Measurements from ENCODE around the gene CLPTM1L.
A peak's percentile ranks its signal among the peaks of the same experiment; 100 is the strongest.
"Not testable (repeated sequence)": the region's sequence is repeated elsewhere in the genome, so short reads cannot be mapped to it uniquely, and the experiment has no call there.

CLPTM1L gene

DNA sequence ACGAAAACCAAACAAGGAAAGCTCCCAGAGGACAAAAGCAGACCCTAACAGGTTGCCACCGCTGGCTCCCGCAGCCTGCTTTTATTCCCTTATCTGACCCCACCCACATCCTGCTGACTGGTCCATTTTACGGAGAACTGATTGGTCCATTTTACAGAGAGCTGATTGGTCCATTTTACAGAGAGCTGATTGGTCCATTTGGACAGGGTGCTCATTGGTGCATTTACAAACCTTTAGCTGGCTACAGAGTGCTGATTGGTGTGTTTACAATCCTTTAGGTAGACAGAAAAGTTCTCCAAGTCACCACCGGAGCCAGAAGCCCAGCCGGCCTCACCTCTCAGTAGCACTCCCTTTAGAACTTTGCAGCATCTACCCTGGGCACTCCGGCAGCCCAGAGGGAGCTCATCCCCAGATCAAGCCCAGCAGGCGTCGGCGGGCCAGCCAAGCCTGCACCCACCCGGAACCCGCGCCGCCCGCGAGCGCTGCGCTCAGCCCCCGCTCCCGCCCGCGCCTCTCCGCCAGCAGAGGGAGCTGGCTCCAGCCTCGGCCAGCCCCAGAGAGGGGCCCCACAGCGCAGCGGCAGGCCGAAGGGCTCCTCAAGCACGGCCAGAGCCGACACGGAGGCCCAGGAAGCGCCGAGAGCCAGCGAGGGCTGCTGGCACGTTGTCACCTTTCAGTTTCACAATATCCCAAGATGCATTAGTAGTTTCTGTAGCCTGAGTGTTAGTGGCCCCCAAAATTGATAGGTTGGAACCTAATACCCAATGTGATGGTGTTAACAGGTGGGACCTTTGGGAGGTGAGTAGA, 35.3 kb upstream of the CLPTM1L start:
- DNase-seq: peak; percentile 70

DNA sequence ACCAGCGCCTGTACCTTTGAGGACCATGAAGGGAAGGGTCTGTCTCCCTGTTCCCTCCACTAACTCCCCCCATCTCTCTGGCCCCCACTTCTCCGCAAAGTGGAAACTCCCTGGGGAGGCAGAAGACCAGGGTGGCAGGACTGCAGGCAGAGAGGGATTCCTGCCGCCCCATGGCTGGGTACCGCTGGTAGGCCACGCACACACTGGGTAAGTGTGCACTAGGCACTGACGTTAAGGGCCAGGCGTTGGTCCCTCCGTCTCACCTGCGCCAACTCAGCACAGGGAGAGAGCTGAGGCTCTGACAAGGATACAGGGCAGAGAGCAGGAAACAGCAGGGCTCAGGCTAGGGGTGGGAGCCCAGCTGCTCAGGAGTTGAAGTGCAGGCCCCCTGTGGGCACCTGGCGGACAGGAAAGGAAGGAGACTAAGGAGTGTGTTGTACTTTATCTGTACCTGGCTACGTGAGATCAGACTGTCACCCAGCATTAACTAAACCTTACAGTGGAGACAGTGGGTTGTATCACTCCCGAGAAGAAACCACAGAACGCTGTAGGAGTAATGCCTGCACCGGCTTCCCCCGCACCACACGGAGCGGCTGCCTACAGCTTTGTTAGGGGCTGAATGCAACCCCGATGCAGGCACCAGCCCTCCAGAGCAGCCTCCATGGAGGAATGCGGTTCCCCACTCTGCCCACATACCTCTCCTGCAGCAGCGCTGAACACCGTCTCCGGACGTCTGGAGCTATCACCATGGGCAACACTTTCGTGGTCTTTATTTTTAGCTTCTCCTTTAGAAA, 34.2 kb upstream of the CLPTM1L start:
- DNase-seq: no peak

DNA sequence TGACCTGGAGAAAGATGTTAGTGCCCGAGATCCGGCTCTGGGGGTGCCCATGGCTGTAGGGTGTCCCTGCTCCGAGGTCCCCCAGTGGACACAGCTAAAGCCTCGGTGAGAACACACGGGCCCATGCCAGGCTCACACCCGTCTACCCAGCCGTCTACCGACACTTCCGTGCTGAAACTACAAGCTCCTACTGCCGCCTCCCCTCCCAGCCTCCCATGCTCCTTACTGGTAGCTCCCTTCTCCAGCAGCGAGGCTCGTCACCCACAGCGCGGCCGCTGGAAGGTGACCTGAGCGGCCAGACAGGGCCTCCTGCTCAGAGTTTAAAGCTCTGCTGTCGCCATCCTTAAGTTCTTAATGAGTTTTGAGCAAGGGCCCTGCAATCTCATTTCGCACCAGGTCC, 33.2 kb upstream of the CLPTM1L start:
- DNase-seq: no peak

DNA sequence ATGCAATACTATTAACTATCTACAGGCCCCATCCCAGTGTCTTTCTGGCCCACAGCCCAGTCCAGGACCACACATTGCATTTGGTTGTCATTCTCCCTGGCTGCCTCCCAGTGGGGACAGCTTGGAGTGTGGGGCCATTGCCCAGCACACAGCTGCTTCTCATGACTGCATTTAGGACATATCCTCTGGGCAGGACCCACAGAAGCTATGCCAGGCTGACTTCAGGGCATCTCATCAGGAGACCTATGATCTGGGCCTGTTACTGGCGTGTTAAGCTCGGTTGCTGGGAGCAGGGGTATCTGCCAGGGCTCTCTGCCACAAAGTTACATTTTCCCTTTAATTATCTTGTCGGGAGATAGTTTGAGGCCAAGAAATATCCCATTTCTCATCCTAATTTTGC, 32.1 kb upstream of the CLPTM1L start:
- no peak for DNase-seq

DNA sequence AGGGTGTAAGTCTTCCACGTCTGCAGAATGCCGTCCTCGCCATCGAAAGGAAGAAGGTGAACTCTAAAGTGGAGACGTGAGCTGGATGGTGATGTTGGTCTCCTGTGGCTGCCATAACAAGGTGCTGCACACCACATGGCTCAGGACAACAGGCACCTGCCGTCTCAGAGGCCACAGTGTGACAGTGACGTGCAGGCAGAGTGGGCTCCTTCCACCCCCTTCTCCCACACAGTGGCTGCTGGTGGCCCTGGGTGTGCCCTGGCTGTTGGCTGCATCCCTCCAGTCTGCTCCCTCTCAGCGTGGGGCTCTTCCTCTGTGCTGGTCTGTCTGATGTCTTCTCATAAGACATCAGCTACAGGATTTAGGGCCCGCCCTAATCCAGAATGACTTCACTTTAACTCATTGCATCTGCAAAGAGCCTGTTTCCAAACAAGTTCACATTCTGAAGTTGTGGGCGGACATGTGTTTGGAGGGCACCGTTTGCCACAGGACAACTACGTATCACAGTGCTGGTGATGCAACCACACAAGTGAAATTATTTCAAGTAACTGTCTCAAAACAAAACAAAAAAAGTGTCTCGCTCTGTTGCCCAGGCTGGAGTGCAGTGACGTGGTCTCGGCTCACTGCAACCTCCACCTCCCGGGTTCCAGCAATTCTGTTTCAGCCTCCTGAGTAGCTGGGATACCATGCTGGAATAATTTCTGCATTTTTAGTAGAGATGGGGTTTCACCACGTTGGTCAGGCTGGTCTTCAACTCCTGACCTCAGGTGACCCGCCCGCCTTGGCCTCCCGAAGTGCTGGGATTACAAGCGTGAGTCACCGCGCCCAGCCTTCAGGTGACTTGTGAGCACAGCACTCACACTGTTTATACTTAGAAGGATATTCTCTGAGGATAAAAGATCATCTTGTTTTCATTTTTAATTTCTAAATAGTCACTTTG, 31.2 kb upstream of the CLPTM1L start:
- DNase-seq: no peak

DNA sequence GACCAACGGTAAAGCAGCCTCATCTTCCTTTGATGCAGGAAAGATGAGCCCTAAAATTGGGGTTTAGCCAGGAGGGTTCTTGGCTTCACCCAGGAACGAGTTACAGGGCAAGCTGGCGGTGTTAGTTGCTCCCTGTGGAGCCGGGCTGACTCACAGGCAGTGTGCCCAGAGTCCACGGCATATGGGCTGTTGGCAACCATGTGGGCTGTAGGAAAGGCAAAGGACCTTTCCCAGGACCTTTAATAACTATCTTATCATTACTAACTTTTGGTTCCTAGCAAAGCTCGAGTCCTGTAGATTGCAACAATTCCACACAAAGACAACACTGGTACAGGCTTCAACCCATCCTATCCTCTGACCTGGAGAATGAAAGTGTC, 29.8 kb upstream of the CLPTM1L start:
- DNase-seq: no peak

DNA sequence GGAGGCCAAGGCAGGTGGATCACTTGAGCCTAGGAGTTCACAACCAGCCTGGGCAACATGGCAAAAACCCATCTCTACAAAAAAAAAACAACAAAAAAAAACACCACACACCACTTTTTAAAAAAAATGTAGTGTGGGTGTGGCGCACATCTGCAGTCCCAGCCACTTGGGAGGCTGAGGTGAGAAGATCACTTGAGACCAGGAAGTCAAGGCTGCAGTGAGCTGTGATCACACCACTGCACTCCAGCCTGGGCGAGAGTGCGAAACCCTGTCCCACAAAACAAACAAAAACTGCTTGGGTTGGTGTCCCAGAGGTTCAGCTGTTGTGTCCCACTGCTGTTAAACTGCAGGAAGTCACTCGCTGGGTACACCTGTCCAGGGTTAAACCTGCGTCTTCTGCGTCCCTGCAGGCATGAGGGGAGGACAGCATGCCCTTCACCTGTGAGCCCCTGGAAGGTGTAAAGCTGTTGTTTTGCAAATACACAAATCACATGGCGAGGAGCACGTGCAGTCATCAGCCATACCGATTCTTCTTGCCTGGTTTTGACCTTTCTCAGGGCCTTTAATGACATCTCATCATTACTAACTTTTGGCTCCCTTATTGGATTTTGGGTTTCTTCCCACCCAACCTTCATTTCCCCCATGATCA, 29.3 kb upstream of the CLPTM1L start:
- no peak for DNase-seq

DNA sequence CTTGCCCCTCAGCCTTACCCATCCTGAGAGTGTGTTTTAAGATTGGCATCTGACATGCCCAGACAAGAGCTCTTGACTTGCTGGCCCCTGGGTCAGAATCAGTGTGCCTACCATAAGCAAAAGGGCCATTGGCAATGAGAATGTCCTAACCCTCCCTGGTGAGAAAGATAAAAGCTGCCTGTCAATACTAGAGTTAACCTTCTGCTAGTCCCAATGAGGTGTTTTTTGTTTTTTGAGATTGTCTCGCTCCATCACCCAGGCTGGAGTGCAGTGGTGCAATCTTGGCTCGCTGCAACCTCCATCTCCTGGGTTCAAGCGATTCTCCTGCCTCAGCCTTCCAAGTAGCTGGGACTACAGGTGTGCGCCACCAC, 27.1 kb upstream of the CLPTM1L start:
- not testable (repeated sequence) for DNase-seq

DNA sequence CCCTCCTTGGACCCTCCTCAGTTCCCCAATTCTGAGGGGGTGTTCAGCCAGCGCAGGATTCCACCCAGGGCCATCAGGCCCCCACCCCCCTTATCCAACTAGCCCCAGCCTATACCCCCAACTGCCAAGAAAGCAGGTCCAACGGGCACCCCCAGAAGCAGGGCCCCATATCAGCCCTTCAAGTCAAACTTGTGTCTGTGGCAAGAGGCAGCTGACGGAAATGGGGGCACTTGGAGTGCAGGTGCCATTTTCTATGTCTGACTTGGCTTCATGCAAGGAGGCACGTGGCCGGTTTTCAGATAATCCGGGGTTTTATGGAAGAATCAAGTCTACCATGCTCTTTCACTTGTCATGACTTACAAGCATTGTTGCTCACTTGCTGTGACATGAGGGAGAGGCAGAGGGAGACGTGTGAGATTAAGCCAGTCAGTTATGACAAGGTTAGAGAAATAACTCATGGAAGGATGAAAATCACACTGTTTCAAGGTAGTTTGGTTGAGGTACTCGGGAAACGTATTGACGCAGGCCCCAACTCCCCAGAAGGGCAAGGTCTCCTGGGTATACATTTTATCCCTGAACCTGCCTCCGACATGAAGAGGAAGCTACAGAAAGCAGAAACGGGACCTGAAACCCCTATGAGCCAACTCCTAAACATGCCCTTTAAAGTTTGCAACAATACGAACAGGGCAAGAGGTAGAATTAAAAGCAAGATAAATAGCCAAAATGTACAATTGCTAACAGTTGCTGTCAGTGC, 26.5 kb upstream of the CLPTM1L start:
- DNase-seq: no peak

DNA sequence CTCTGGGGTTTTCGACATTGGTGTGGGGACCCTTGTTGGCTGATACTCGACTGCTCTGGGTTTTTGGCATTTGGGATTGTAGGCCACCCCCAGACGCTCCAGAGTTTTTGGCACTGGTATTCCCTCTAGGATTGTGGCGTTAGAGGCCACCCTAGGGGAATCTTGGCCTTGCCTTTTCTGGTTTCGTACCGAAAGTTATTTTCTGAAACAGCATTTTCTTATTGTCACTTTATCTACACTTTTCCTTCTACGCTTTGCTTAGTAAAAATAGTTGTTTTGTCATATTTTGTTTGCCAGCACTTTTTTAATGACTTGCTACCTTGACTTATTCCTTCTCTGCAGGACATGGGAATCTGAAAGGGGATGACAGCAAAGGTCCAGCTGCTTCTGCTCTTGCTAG, 25.1 kb upstream of the CLPTM1L start:
- no peak for DNase-seq

DNA sequence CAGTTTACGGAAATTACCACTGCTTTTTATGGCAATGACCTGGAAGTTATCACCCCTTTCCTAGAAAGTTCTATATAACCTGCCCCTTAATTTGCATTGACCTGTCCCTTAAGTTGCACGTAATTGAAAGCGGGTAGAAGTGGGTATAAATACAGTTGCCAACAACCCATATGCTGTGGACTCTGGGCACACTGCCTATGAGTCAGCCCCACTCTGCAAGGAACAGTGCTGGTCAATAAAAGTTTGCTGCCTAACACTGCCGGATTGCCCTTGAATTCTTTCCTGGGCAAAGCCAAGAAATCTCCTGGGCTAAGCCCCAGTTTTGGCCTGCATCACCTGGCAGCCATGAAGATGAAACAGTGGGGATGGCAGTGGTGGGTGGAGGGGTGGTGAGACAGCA, 23.9 kb upstream of the CLPTM1L start:
- no peak for DNase-seq

DNA sequence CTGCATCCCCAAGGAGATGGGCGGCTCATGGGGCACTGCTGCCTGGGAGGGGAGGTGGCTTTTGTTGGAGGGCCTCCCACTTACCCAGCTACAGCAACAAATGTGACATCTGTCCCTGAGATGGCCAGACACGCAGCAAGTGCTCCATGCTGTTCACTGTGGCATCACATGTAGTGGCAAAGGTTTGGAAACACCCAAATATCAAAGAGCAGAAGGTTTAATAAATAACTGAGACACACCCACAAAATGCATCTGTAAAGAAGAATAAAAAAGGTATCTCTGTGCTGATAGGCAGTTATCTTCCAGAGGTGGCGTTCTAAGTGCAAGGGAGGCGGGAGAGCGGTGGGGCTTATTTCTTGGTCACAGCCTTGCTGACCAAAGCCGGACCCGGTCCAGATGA, 23.3 kb upstream of the CLPTM1L start:
- no peak for DNase-seq

DNA sequence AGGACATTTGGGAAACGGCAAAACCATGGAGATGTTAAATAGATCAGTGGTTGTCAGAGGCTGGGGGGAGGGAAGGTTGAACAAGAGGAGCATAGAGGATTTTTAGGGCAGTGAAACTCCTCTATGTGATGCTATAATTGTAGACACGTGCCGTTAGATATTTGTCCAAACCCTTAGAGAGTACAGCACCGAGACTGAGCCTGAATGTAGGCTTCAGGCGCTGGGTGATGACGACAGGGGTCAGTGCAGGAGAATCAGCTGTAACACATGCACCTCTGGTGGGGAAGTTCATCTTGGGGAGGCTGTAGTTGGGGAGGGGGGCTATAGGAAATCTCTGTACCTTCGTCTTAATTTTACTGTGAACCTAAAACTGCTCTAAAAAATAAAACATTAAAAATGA, 22.2 kb upstream of the CLPTM1L start:
- no peak for DNase-seq

DNA sequence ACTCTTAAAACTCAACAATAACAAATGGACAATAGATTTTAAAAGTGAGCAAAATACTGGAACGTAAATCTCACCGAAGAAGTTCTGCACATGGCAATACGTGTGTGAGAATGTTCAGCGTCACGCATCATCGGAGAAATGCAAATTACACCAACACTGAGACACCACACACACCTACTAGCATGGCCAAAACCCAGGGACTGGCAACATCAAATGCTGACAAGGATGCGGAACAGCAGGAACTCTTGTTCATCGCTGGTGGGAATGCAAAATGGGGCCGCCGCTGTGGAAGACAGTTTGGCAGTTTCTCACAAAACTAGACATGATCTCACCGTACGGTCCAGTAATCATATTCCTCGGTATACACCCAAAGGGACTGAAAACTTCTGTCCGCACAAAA, 21.6 kb upstream of the CLPTM1L start:
- no peak for DNase-seq

DNA sequence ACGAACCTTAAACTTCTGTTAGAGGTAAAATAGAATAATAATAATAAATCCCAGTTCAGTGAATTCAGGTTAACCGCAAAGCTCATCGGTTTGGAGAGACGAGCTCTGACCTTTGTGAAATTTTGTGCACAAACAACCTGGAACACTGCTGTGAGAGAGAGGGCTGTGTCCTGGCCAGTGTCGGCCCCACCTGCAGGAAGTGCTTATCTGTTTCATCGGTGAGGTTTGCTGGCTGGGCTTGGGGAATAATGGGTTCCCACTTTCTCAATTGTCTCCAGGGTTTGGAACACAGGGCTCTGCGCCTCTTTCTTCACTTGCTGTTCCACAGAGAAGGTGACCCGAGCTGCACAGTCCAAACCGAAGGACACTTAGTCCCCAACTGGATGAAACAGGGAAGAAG, 19.3 kb upstream of the CLPTM1L start:
- DNase-seq: no peak

DNA sequence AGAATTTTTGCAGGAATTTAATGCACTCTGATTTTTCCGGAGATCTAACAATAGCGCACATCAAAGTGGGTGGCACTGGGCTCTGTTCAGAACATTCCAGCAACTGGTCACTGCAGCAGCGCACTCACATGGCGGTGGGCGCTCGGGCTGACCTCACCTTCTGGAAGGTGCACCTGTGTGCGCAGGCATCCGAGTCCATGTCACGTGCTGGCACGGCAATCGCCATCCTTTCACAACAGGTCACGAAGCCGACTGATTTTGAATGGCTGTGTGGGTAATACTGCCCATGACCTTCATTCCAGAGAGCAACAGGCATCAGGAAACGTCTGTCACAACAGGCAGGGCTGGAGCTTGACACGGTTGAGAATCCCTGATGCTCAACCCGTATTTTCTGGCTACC, 18.7 kb upstream of the CLPTM1L start:
- no peak for DNase-seq

DNA sequence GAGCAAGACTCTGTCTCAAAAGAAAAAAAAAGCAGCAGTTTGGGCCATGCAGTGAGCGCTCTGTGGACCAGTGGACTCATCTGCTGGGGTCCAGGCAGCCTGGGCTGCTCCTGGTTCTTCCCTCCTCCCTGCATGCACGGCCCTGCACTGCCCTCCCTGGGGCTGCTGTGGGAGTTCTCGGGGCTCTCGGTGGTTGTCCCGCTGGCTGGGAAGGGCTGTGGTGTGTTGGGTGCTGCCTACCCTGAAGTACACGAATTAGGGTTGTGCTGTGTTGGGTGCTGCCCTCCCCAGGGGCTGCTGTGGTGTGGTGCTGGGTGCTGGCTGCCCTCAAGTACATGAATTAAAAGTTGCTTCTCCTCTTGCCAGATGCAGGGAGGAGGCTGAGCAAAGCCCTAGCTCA, 18.3 kb upstream of the CLPTM1L start:
- DNase-seq: no peak

DNA sequence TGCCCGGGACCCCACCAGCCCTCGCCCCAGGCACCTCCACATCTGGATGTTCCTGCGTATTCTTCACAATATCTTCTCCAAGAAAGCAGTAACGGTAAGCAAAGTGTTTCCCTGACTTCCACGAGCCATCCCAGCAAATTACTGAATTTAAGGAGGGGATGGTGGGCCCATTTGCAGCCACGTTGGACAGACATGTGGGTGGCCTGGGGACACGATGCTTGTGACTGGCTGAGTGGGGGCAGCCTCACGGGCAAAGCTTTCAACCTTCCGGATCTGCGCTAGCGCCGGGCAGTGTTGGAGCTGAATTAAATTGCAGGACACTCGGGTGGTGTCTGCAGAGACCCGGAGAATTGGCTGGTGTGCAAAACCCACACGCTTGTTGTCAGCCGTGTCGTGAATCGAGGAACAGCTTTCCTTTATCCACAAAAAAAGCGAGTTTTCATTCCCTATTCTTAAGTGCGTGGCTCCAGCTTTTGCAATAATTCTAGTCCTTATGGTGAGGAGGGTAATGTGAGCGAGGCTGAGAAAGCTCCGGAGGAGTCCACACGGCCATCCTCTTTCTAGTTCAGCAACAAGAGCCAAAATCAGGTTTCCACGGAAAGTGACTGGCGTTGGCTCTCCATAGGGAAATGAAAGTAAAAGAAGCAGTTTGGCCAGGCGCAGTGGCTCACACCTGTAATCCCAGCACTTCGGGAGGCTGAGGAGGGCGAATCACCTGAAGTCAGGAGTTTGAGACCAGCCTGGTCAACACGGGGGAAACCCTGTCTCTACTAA, 17.5 kb upstream of the CLPTM1L start:
- no peak for DNase-seq

DNA sequence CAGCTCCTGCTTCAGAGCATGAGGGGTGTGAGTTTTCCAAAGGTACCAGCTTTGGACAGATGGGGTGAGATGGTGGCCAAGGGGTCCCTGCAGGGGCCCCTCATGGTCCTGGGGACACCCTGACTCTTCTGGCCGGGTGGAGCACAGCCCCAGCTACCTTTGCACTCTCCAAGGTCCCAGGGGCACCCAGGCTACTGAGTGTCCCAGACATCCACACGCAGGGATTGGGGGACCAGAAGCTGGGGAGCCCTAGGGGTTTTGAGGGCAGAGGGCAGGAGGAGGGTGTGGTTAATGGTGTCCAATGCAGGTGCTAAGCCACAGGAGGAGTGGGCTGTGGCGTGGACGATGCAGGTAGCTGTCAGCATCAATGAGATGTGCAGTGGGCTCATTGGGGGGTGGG, 16.0 kb upstream of the CLPTM1L start:
- DNase-seq: no peak

DNA sequence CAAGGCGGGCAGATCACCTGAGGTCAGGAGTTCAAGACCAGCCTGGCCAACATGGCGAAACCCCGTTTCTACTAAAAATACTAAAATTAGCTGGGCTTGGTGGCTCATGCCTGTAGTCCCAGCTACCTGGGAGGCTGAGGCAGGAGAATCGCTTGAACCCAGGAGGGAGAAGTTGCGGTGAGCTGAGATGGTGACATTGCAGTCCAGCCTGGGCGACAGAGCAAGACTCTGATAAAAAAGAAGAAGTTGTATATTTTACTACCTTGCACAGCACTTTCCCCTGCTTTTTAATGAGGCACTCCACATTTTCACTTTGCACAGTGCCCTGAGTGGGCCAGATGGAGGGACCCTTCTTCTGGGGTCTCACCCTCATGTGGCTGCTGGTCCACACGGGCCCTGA, 15.5 kb upstream of the CLPTM1L start:
- not testable (repeated sequence) for DNase-seq

DNA sequence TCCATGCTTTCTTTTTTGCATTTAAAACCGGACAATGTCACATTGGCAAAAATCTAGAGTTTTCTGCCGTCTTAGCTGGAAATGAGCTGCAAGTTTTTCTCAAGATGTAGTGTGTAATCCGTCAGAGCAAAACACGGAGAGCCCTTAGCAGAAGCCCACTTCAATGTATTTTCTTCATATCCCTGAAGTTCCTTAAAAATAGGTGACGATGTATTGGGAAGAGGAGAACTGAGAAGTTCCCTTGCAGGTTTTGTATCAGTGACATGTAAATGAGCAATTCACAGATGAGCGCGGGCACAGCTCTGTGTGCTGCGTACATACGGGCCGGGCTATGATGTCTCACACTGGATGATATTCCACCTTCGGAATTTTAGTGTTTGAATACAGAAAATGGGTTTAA, 14.8 kb upstream of the CLPTM1L start:
- no peak for DNase-seq
